Endothelial cell of umbilical vein (primary cell): ENCODE results near the gene ABCA3. TPM values are rescaled to one million over a fixed set of nuclear protein-coding genes. Genes with fewer than 3 reads are reported as not detected.

Source experiments
- BruUV-seq: library from RNA; stranded (reverse); fragments of 400-500 nt; replicated peaks from 2 replicates; lab custom pipeline; 2021; lab: Mats Ljungman, UMichigan
- CTCF ChIA-PET: fragments of 300-600, 350-600 bp; sonication (Branson Sonifier 250); formaldehyde crosslinking; loops from one replicate; lab custom pipeline; 2021; ENCODE audit warnings: antibody characterized with exemption, inconsistent platforms; lab: Charles Lee
- POLR2A ChIA-PET: fragments of 300-600, 350-600 bp; sonication (Branson Sonifier 250); formaldehyde crosslinking; loops from one replicate; lab custom pipeline; 2021; ENCODE audit warnings: antibody characterized with exemption, inconsistent platforms; lab: Charles Lee
- DNase-seq: peaks from one replicate; pipeline ENCODE4 v3.0.0-alpha.2; 2011; ENCODE audit warnings: low read depth, low spot score
- FAIRE-seq: peaks from 2 replicates; lab custom pipeline; 2011; peaks lifted over from hg19 to GRCh38; lab: Jason Lieb, UNC
- H2AFZ ChIP-seq: 2 replicates; pipeline ENCODE4 v1.6.0; 2012; ENCODE audit warnings: low read depth, low read length, control low read depth, inconsistent platforms
- H3K27ac ChIP-seq: 2 replicates; pipeline ENCODE4 v1.5.1; 2011; ENCODE audit warnings: low read depth, mild to moderate bottlenecking, control low read depth, low read length, moderate library complexity; ENCODE audit not compliant: insufficient read depth
- H3K27me3 ChIP-seq, 2 experiments: 2 replicates each; pipeline versions ENCODE4 v1.6.0 to v1.6.1; 2011; ENCODE audit warnings: low read length in 2 of 2, mixed read lengths in 1 of 2; ENCODE audit not compliant: control insufficient read depth in 2 of 2, insufficient read depth in 2 of 2
- H3K36me3 ChIP-seq, 2 experiments: 2 replicates in 1 of 2; 3 replicates in 1 of 2; pipeline ENCODE4 v1.5.1; 2011; ENCODE audit warnings: low read length in 2 of 2, mild to moderate bottlenecking in 1 of 2, moderate library complexity in 1 of 2; ENCODE audit not compliant: control insufficient read depth in 2 of 2, insufficient read depth in 2 of 2; ENCODE audit errors: extremely low read depth in 1 of 2
- H3K4me1 ChIP-seq: 3 replicates; pipeline ENCODE4 v1.5.1; 2011; ENCODE audit warnings: mild to moderate bottlenecking, low read length; ENCODE audit not compliant: control insufficient read depth, insufficient read depth; ENCODE audit errors: extremely low read depth
- H3K4me2 ChIP-seq: 2 replicates; pipeline ENCODE4 v1.6.1; 2011; ENCODE audit warnings: low read length, control low read depth, mixed read lengths; ENCODE audit not compliant: insufficient read depth
- H3K4me3 ChIP-seq, 3 experiments: fragments of 200-600 bp in 1 of 3; sonication (generic), shearing (Covaris generic) in 1 of 3; replicated peaks in 1 of 3; 2 replicates each; pipeline ENCODE4 v1.5.1; 2011 to 2016; ENCODE audit warnings: control low read depth in 3 of 3, low read length in 3 of 3, mild to moderate bottlenecking in 2 of 3, inconsistent platforms in 1 of 3, low read depth in 1 of 3, moderate library complexity in 1 of 3; ENCODE audit not compliant: insufficient read depth in 1 of 3
- H3K79me2 ChIP-seq: 2 replicates; pipeline ENCODE4 v1.6.0; 2012; ENCODE audit warnings: low read length, inconsistent platforms; ENCODE audit not compliant: control insufficient read depth, insufficient read depth
- H3K9ac ChIP-seq: replicated peaks from 2 replicates; pipeline ENCODE3; 2011; ENCODE audit warnings: low read length, control low read depth; ENCODE audit not compliant: insufficient read depth; ENCODE audit errors: extremely low read depth
- H3K9me1 ChIP-seq: replicated peaks from 3 replicates; pipeline ENCODE4 v1.6.0; 2011; ENCODE audit warnings: mild to moderate bottlenecking, low read length; ENCODE audit not compliant: control insufficient read depth, insufficient read depth; ENCODE audit errors: extremely low read depth
- H3K9me3 ChIP-seq: replicated peaks from 2 replicates; pipeline ENCODE4 v1.5.1; 2012; ENCODE audit warnings: low read length, inconsistent platforms; ENCODE audit not compliant: control insufficient read depth, insufficient read depth
- H4K20me1 ChIP-seq: replicated peaks from 2 replicates; pipeline ENCODE3; 2011; ENCODE audit warnings: mild to moderate bottlenecking, low read length; ENCODE audit not compliant: control insufficient read depth, insufficient read depth; ENCODE audit errors: extremely low read depth
- CTCF ChIP-seq, 2 donors: IDR thresholded peaks; 1 replicate in 1 of 2; 2 replicates in 1 of 2; pipeline ENCODE4 v1.5.1; 2011; ENCODE audit warnings: low read length in 2 of 2, mild to moderate bottlenecking in 2 of 2, moderate library complexity in 2 of 2, control low read depth in 1 of 2, inconsistent platforms in 1 of 2, low read depth in 1 of 2; ENCODE audit not compliant: insufficient read depth in 1 of 2; ENCODE audit errors: extremely low read depth in 1 of 2
- EZH2 ChIP-seq: IDR thresholded peaks from 2 replicates; pipeline ENCODE4 v1.6.1; 2012; ENCODE audit warnings: borderline replicate concordance, low read depth, mild to moderate bottlenecking, moderate library complexity, low read length, inconsistent platforms; ENCODE audit not compliant: severe bottlenecking
- FOS ChIP-seq: IDR thresholded peaks from 2 replicates; pipeline ENCODE4 v1.6.1; 2011; ENCODE audit warnings: mild to moderate bottlenecking, low read length, moderate library complexity, borderline replicate concordance; ENCODE audit not compliant: insufficient read depth
- GATA2 ChIP-seq: IDR thresholded peaks from 2 replicates; pipeline ENCODE4 v1.7.0; 2011; ENCODE audit warnings: low read depth, mild to moderate bottlenecking, moderate library complexity, mixed read lengths, low read length; ENCODE audit not compliant: insufficient read length, insufficient read depth
- JUN ChIP-seq: IDR thresholded peaks from 2 replicates; pipeline ENCODE4 v1.6.1; 2011; ENCODE audit warnings: borderline replicate concordance, low read depth; ENCODE audit not compliant: insufficient read length, insufficient read depth
- MAX ChIP-seq: IDR thresholded peaks from 2 replicates; pipeline ENCODE4 v1.6.1; 2011; ENCODE audit not compliant: insufficient read depth, insufficient read length
- MYC ChIP-seq: IDR thresholded peaks from one replicate; pipeline ENCODE4 v1.6.1; 2011; ENCODE audit warnings: mild to moderate bottlenecking, low read depth, low read length
- POLR2A ChIP-seq: IDR thresholded peaks from 2 replicates; pipeline ENCODE4 v1.6.1; 2012; ENCODE audit warnings: low read depth, mild to moderate bottlenecking, control low read depth, low read length
- POLR2AphosphoS5 ChIP-seq: IDR thresholded peaks from 2 replicates; pipeline ENCODE4 v1.6.1; 2012; ENCODE audit warnings: low read depth, mild to moderate bottlenecking, control low read depth, low read length, moderate library complexity; ENCODE audit not compliant: insufficient read depth
- dilution Hi-C: fragments of 300-500 bp; cut with MboI; formaldehyde crosslinking; loops from one replicate; pipeline ENCODE4 v1.15.0; 2019; ENCODE audit warnings: low sequenced_read_pairs; ENCODE audit not compliant: extremely low pct_ligation_motif_present
- intact Hi-C: fragments of 100-400 bp; cut with micrococcal nuclease; formaldehyde crosslinking; loops from one replicate; pipeline ENCODE4 v1.10.0; 2022
- polyA plus RNA-seq, 4 experiments: library from polyadenylated mRNA; depleted of rRNA in 3 of 4; stranded (reverse) in 3 of 4; unstranded in 1 of 4; fragments of >200 nt; gene quantifications; 2 replicates each; pipeline versions ENCODE4 v1.2.1 to v1.2.3, GENCODE V29; 2011 to 2012; ENCODE audit warnings: missing spikeins in 1 of 4
- total RNA-seq: library from RNA; stranded (reverse); gene quantifications from 2 replicates; pipeline ENCODE4 v1.2.3, GENCODE V29; 2021

ABCA3 gene
- total and polyA plus RNA-seq, 2 donors (not counting 3 experiments of a cell fraction or from before 2014, with no cell fraction given): 13.5 to 36.0 TPM

GRCh38 chr16:2319606-2320005 is 20.9 kb downstream of the ABCA3 start:
- H2AFZ ChIP-seq: no peak overlapping the region
- no peak for FAIRE-seq
- H3K36me3 ChIP-seq: peaks cover 0 to 10% of the 10 kb centered on the region in 2 experiments
- H3K9me1 ChIP-seq: no peaks in the 10 kb centered on the region
- no peaks in the 10 kb centered on the region for H4K20me1 ChIP-seq
- no peak overlapping the region for H3K4me2 ChIP-seq
- H3K27me3 ChIP-seq: no peaks in the 10 kb centered on the region
- TF ChIP-seq JUN (no peak), MAX (no peak), MYC (no peak)
- POLR2A ChIA-PET: no interaction called here
- no peaks in the 10 kb centered on the region for H3K79me2 ChIP-seq
- no peaks in the 10 kb centered on the region for H3K4me1 ChIP-seq
- no TSS peak for BruUV-seq
- H3K27ac ChIP-seq: no peak overlapping the region
- dilution Hi-C loops (no loop called here), intact Hi-C loops (no loop called here)
- CTCF ChIA-PET: no interaction called here
- no peak overlapping the region for H3K4me3 ChIP-seq
- H3K9me3 ChIP-seq: no peaks in the 10 kb centered on the region
- no peak for DNase-seq
- no peak overlapping the region for H3K9ac ChIP-seq

GRCh38 chr16:2317231-2318020 is 23.1 kb downstream of the ABCA3 start:
- H3K27ac ChIP-seq: no peak overlapping the region
- FAIRE-seq: no peak
- CTCF ChIA-PET: interaction anchor here (0.5 kb wide), 1 partner anchor 21 kb away, joined by 3 read pairs; no protein-coding TSS in a partner anchor
- POLR2A ChIA-PET: no interaction called here
- DNase-seq: no peak
- dilution Hi-C loops (no loop called here), intact Hi-C loops (no loop called here)
- no peaks in the 10 kb centered on the region for H3K4me1 ChIP-seq
- no peaks in the 10 kb centered on the region for H3K79me2 ChIP-seq
- no peaks in the 10 kb centered on the region for H3K27me3 ChIP-seq
- no peaks in the 10 kb centered on the region for H3K9me1 ChIP-seq
- no peaks in the 10 kb centered on the region for H3K9me3 ChIP-seq
- peaks cover 0 to 7% of the 10 kb centered on the region in 2 experiments for H3K36me3 ChIP-seq
- no peaks in the 10 kb centered on the region for H4K20me1 ChIP-seq
- no peak overlapping the region for H3K4me2 ChIP-seq
- H3K4me3 ChIP-seq: no peak overlapping the region
- no peak for TF ChIP-seq EZH2
- no peak for TF ChIP-seq MYC
- TF ChIP-seq FOS: no peak
- TF ChIP-seq JUN: no peak
- no peak for TF ChIP-seq POLR2A
- no peak for TF ChIP-seq CTCF (IDR thresholded peaks at IDR 0.05; ENCODE audit: extremely low read depth in 1 of 2, insufficient read depth in 1 of 2, low read depth in 1 of 2, low read length in 2 of 2)
- TF ChIP-seq GATA2: no peak
- no peak for TF ChIP-seq POLR2AphosphoS5
- H3K9ac ChIP-seq: no peak overlapping the region
- BruUV-seq: no TSS peak
- H2AFZ ChIP-seq: no peak overlapping the region
